Dendritic cell treated with granulocyte-macrophage colony-stimulating factor and Interleukin-4, amounts not matched to agents 40 ng/mL and 50 ng/mL, for 4 days (primary cell): ENCODE data around the gene DSC2.

Experiments
- H3K27ac Mint-ChIP-seq: one replicate; pipeline ENCODE4 v1.8.0; 2022; ENCODE audit warnings: mild to moderate bottlenecking, mixed read lengths
- H3K27me3 Mint-ChIP-seq: one replicate; pipeline ENCODE4 v1.8.0; 2022; ENCODE audit warnings: mild to moderate bottlenecking, mixed read lengths
- H3K36me3 Mint-ChIP-seq: one replicate; pipeline ENCODE4 v1.8.0; 2022; ENCODE audit warnings: low read depth, mixed read lengths
- H3K4me1 Mint-ChIP-seq: one replicate; pipeline ENCODE4 v1.8.0; 2022; ENCODE audit warnings: low read depth, mixed read lengths
- H3K4me3 Mint-ChIP-seq: one replicate; pipeline ENCODE4 v1.8.0; 2022; ENCODE audit warnings: mild to moderate bottlenecking, moderate library complexity, mixed read lengths
- H3K9me3 Mint-ChIP-seq: one replicate; pipeline ENCODE4 v1.8.0; 2022; ENCODE audit warnings: mixed read lengths
- intact Hi-C: fragments of 100-400 bp; cut with micrococcal nuclease; formaldehyde crosslinking; loops from one replicate; pipeline ENCODE4 v1.15.0; 2022

Gene DSC2

GRCh38 chr18:31104444-31104843 lies 2.2 kb upstream of the DSC2 start:
- Mint-ChIP-seq H3K9me3 (no peaks in the 10 kb centered on the region), H3K27me3 (peaks cover 32% of the 10 kb centered on the region), H3K4me1 (peaks cover 28% of the 10 kb centered on the region), H3K27ac (no peak overlapping the region), H3K36me3 (peaks cover 29% of the 10 kb centered on the region), H3K4me3 (no peak overlapping the region)
- intact Hi-C loops, result no loop called here

- peaks cover 38% of the 10 kb centered on the region for H3K4me1 Mint-ChIP-seq
Observed at GRCh38 chr18:31103423-31103822, 1.2 kb upstream of the DSC2 start.

GRCh38 chr18:31102941-31103340 lies 720 bp upstream of the DSC2 start:
- H3K4me3 Mint-ChIP-seq, result no peak overlapping the region
- H3K36me3 Mint-ChIP-seq, result peaks cover 33% of the 10 kb centered on the region
- H3K9me3 Mint-ChIP-seq, result no peaks in the 10 kb centered on the region
- peaks cover 39% of the 10 kb centered on the region for H3K4me1 Mint-ChIP-seq
- intact Hi-C loops, result no loop called here
- H3K27ac Mint-ChIP-seq, result no peak overlapping the region
- H3K27me3 Mint-ChIP-seq, result peaks cover 32% of the 10 kb centered on the region

More at GRCh38 chr18:31103423-31103822, 1.2 kb upstream of the DSC2 start:
- intact Hi-C loops, result no loop called here
- Mint-ChIP-seq H3K4me3 (no peak overlapping the region), H3K9me3 (no peaks in the 10 kb centered on the region), H3K27me3 (peaks cover 32% of the 10 kb centered on the region), H3K27ac (no peak overlapping the region), H3K36me3 (peaks cover 33% of the 10 kb centered on the region)

GRCh38 chr18:31101183-31102024 lies 817 bp downstream of the DSC2 start:
- peak overlapping the region; percentile 98 for H3K27ac Mint-ChIP-seq
- intact Hi-C loops, result loop anchor here (2.0 kb wide), 2 partner anchors 21 to 105 kb away; no protein-coding TSS in a partner anchor
- H3K27me3 Mint-ChIP-seq, result peaks cover 27% of the 10 kb centered on the region
- peaks cover 33% of the 10 kb centered on the region for H3K36me3 Mint-ChIP-seq
- H3K4me3 Mint-ChIP-seq, result peak overlapping the region; percentile 94
- no peaks in the 10 kb centered on the region for H3K9me3 Mint-ChIP-seq
- peaks cover 45% of the 10 kb centered on the region for H3K4me1 Mint-ChIP-seq

GRCh38 chr18:31100436-31101182 lies 1.6 kb downstream of the DSC2 start:
- intact Hi-C loops, result loop anchor here (2.0 kb wide), 2 partner anchors 20 to 106 kb away; no protein-coding TSS in a partner anchor
- H3K27ac Mint-ChIP-seq, result peak overlapping the region; percentile 98
- peaks cover 33% of the 10 kb centered on the region for H3K36me3 Mint-ChIP-seq
- peak overlapping the region; percentile 94 for H3K4me3 Mint-ChIP-seq
- no peaks in the 10 kb centered on the region for H3K9me3 Mint-ChIP-seq
- peaks cover 49% of the 10 kb centered on the region for H3K4me1 Mint-ChIP-seq
- peaks cover 25% of the 10 kb centered on the region for H3K27me3 Mint-ChIP-seq

GRCh38 chr18:31099450-31100230 lies 2.6 kb downstream of the DSC2 start:
- peak overlapping the region; percentile 98 for H3K27ac Mint-ChIP-seq
- H3K36me3 Mint-ChIP-seq, result peaks cover 33% of the 10 kb centered on the region
- H3K27me3 Mint-ChIP-seq, result peaks cover 25% of the 10 kb centered on the region
- intact Hi-C loops, result loop anchor here (2.0 kb wide), 2 partner anchors 19 to 107 kb away; no protein-coding TSS in a partner anchor
- H3K4me3 Mint-ChIP-seq, result peak overlapping the region; percentile 94
- H3K9me3 Mint-ChIP-seq, result no peaks in the 10 kb centered on the region
- peaks cover 54% of the 10 kb centered on the region for H3K4me1 Mint-ChIP-seq

GRCh38 chr18:31098878-31099277 lies 3.3 kb downstream of the DSC2 start:
- Mint-ChIP-seq H3K27me3 (peaks cover 20% of the 10 kb centered on the region), H3K27ac (peak overlapping the region; percentile 98), H3K4me3 (no peak overlapping the region), H3K4me1 (peaks cover 50% of the 10 kb centered on the region), H3K36me3 (peaks cover 33% of the 10 kb centered on the region), H3K9me3 (no peaks in the 10 kb centered on the region)
- intact Hi-C loops, result no loop called here

GRCh38 chr18:31097666-31098065 lies 4.6 kb downstream of the DSC2 start:
- peaks cover 49% of the 10 kb centered on the region for H3K4me1 Mint-ChIP-seq
- peaks cover 35% of the 10 kb centered on the region for H3K36me3 Mint-ChIP-seq
- H3K27me3 Mint-ChIP-seq, result peaks cover 13% of the 10 kb centered on the region
- H3K9me3 Mint-ChIP-seq, result no peaks in the 10 kb centered on the region
- intact Hi-C loops, result no loop called here
- H3K4me3 Mint-ChIP-seq, result no peak overlapping the region
- no peak overlapping the region for H3K27ac Mint-ChIP-seq

- intact Hi-C loops, result no loop called here
- H3K4me3 Mint-ChIP-seq, result no peak overlapping the region
- H3K27ac Mint-ChIP-seq, result no peak overlapping the region
- peaks cover 42% of the 10 kb centered on the region for H3K36me3 Mint-ChIP-seq
- peaks cover 26% of the 10 kb centered on the region for H3K4me1 Mint-ChIP-seq
- no peaks in the 10 kb centered on the region for H3K9me3 Mint-ChIP-seq
- peaks cover 8% of the 10 kb centered on the region for H3K27me3 Mint-ChIP-seq
Observed at GRCh38 chr18:31093880-31094279, 8.3 kb downstream of the DSC2 start.

GRCh38 chr18:31093294-31093693 lies 8.9 kb downstream of the DSC2 start:
- no peak overlapping the region for H3K27ac Mint-ChIP-seq
- no peak overlapping the region for H3K4me3 Mint-ChIP-seq
- peaks cover 20% of the 10 kb centered on the region for H3K4me1 Mint-ChIP-seq
- intact Hi-C loops, result no loop called here
- no peaks in the 10 kb centered on the region for H3K9me3 Mint-ChIP-seq
- H3K36me3 Mint-ChIP-seq, result peaks cover 47% of the 10 kb centered on the region
- peaks cover 8% of the 10 kb centered on the region for H3K27me3 Mint-ChIP-seq

GRCh38 chr18:31091350-31091749 lies 10.9 kb downstream of the DSC2 start:
- Mint-ChIP-seq H3K27ac (no peak overlapping the region), H3K27me3 (peaks cover 8% of the 10 kb centered on the region), H3K4me1 (peaks cover 14% of the 10 kb centered on the region), H3K36me3 (peaks cover 63% of the 10 kb centered on the region), H3K9me3 (no peaks in the 10 kb centered on the region), H3K4me3 (no peak overlapping the region)
- intact Hi-C loops, result no loop called here

GRCh38 chr18:31088532-31088931 lies 13.7 kb downstream of the DSC2 start:
- H3K27me3 Mint-ChIP-seq, result peaks cover 4% of the 10 kb centered on the region
- no peak overlapping the region for H3K27ac Mint-ChIP-seq
- H3K4me3 Mint-ChIP-seq, result no peak overlapping the region
- no peaks in the 10 kb centered on the region for H3K4me1 Mint-ChIP-seq
- no peaks in the 10 kb centered on the region for H3K9me3 Mint-ChIP-seq
- intact Hi-C loops, result no loop called here
- peaks cover 85% of the 10 kb centered on the region for H3K36me3 Mint-ChIP-seq

GRCh38 chr18:31079973-31080372 lies 22.2 kb downstream of the DSC2 start:
- Mint-ChIP-seq H3K27ac (peak overlapping the region; percentile 60), H3K9me3 (peaks cover 7% of the 10 kb centered on the region), H3K4me3 (no peak overlapping the region), H3K27me3 (peaks cover 2% of the 10 kb centered on the region), H3K4me1 (peaks cover 28% of the 10 kb centered on the region), H3K36me3 (peaks cover 71% of the 10 kb centered on the region)
- intact Hi-C loops, result loop anchor here (2.0 kb wide), 1 partner anchor 21 kb away; no protein-coding TSS in a partner anchor
